Activated CD4-positive, alpha-beta T cell treated with anti-CD3 and anti-CD28 coated beads, Interleukin-2, amount 50 U/mL, for 4 hours (primary cell): ENCODE data around the gene LTBP1.

Source experiments
- DNase-seq, 2 experiments: peaks; one replicate each; pipeline ENCODE4 v3.0.0-alpha.2; 2020

LTBP1 gene

GRCh38 chr2:33321876-33322483 lies 375.2 kb downstream of the LTBP1 start:
- no peak for DNase-seq

- DNase-seq, result no peak
Measured at GRCh38 chr2:33322612-33323011, 375.9 kb downstream of the LTBP1 start.

- no peak for DNase-seq
Measured at GRCh38 chr2:33323957-33324356, 377.2 kb downstream of the LTBP1 start.

GRCh38 chr2:33326100-33326499 lies 379.3 kb downstream of the LTBP1 start:
- no peak for DNase-seq

GRCh38 chr2:33333433-33333832 lies 386.7 kb downstream of the LTBP1 start:
- DNase-seq, result no peak

DNA sequence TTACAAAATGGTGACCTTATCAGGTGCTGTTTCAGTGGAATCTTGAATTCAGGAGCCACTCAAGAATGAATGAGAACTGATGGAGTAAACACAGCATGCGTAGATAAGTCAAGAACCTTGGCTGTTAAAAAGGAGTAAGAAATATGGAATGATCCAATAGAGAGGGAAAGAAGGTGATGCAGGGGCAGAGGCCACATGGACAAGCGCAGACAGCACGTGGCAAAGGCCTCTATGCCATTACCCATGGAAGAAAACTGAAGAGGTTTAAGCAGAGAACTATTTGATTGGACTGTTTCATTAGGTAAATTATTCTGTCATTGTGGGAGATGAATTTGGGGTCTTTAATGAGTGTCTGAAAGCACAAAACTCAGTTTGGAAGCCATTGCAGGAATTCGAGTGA lies 387.3 kb downstream of the LTBP1 start:
- no peak for DNase-seq

DNA sequence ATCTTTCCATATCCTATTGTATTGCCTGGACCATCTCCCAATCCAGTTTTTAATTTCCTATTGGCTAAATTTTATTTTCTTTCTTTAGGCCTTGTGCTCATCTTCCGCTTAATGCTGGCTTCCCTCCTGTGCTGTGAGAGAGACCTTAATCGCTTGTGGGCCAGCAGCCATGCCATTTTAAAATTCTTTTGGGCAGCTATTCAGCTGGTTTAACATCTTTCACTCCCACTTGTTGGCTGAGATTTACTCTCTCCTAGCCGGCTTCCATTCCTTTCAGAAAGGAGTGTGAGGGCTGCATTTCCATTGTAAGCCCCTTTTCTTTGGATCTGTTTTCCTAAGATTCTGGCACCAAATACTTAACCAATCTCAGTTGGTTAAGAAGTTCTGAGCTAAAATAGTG lies 388.8 kb downstream of the LTBP1 start:
- no peak for DNase-seq

- no peak for DNase-seq
Measured at GRCh38 chr2:33336036-33336625, 389.4 kb downstream of the LTBP1 start.

DNA sequence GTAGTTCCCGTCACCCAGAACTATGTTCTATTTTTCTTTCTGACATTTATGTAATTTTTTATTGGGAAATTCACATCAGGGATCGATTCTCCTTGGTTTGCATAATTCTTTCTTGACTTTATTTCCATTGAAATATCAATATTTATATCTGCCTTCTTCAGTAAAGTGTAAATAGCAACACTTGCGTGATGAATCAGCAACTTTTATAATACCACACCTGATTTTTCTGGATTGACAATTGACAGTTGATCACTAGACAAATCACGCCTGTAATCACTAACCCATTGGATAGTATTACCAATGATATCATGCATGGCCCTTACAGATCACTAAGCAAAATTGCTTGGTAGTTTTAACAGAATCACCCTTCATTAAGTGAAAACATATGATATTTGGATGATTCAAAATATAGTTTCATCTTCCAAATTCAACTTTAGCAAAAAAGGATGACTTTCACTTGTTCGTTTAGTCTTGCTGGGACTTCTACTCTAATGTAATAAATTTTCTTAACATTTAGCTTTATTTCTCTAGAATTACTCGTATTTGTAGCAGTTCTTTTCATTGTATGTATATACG lies 390.7 kb downstream of the LTBP1 start:
- no peak for DNase-seq

- DNase-seq, result no peak
Measured at GRCh38 chr2:33337981-33338380, 391.2 kb downstream of the LTBP1 start.

- DNase-seq, result no peak
Measured at GRCh38 chr2:33339269-33339668, 392.5 kb downstream of the LTBP1 start.

DNA sequence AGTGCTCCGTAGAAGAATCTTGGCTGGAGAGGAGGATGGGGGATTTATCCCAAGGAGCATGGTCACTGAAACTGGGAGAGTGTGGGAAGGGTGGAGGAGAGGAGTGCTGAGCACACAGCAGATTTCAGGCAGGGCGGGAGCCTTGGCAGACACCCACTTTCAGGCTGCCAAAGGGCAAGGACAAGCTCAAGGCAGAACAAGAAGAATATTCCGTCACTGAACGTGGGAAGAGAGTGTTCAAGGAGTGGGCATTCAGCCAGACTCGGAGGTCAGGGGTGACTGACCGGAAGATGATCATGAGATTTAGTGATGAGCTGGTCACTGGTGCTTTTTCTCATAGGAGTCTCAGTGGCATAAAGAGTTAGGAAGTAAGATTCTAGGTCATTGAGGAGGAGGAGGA lies 393.5 kb downstream of the LTBP1 start:
- DNase-seq, result no peak

GRCh38 chr2:33342171-33342570 lies 395.4 kb downstream of the LTBP1 start:
- no peak for DNase-seq

- no peak for DNase-seq
Measured at GRCh38 chr2:33342705-33343104, 396.0 kb downstream of the LTBP1 start.

GRCh38 chr2:33343387-33343895 lies 396.7 kb downstream of the LTBP1 start:
- DNase-seq, result no peak

GRCh38 chr2:33344230-33344629 lies 397.5 kb downstream of the LTBP1 start:
- DNase-seq, result no peak

GRCh38 chr2:33347856-33348255 lies 401.1 kb downstream of the LTBP1 start:
- DNase-seq, result no peak

DNA sequence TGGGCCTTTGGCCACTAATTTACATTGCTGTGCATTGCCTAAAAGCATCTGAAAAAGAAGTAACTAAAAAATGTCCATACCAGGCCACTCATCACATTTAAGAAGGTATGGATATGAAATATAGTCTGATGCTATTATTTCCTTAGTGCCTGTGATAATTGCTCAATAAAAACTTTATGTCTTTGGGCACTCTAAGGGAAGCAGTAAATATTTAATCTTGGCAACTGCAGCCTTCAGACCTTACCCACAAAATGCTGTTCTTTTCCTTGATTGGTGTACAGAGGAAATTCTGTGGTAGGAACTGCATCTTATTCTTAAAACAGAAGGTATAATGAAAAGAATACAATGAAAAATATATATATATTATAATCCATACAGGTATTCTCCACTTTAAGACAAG lies 403.9 kb downstream of the LTBP1 start:
- no peak for DNase-seq

- no peak for DNase-seq
Measured at GRCh38 chr2:33351781-33352180, 405.0 kb downstream of the LTBP1 start.

DNA sequence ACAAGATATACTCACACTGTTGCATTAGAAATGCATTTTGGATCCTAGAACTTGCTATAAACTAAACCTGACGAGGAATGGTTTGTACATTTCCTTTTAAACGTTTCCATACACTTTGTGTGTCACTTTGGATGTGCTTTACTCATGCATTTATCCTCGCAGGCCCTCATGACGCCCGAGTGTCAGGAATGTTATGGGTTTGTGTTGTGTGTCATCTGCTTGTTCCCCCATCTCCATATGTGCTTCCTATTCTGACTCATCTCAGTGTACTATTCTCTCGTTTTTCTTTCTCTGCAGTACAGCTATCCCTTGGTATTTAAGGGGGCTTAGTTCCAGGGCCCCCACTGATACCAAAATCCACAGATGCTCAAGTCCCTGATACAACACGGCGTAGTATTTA lies 408.2 kb downstream of the LTBP1 start:
- DNase-seq, result no peak

DNA sequence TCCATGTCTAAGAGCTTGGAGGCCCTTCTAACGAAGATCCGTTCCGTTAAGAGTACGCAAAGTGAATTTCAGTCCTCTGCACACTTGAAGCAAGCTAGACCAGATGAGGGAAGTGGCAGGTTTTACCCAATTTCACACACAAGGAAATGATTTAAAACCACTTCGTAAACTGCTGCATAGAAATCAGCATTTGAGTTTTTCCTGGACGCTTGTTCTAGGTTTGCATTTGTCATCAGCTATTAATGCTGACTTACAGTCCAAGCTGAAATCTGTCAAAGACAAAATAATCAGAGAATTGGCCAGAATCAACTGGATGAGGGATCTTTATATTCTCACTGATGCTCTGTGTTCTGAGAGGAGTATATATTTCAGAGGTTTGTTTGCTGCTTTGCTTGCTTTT lies 412.1 kb downstream of the LTBP1 start:
- no peak for DNase-seq

DNA sequence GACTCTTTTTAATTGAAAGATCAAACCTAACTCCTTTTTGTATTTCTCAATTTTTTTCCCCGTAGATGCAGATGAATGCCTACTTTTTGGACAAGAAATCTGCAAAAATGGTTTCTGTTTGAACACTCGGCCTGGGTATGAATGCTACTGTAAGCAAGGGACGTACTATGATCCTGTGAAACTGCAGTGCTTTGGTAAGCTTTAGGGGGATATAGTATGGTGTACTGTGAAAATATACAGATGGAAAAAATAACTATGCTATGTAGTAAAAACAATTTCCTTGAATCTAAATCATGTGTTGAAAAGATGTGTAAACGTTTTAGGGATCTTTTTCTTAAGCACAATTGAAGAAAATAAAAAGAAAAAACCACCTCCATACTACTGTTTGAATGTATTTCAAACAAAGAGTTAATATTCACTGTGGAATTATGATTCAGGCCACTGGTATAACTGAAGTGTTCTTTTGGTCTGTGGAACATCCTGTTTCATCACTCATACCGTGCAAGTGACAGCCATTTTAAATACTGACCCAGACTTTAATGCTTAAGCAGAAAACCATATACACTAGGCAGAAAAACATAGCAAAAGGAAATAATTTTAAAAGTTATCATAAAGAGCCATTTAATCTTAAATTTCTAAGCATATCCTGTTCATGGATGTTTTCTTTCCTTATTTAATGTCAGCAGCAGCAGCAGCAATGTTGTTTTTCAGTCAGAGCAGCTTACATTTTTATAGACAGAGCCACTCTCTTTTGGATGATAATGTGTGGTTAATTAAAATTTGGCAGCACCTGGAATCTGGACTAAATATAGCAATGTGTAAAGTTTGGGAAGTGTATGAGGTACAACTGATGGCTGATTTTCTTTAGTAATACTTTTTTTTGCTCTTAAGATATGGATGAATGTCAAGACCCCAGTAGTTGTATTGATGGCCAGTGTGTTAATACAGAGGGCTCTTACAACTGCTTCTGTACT lies 416.9 kb downstream of the LTBP1 start:
- DNase-seq, result no peak

DNA sequence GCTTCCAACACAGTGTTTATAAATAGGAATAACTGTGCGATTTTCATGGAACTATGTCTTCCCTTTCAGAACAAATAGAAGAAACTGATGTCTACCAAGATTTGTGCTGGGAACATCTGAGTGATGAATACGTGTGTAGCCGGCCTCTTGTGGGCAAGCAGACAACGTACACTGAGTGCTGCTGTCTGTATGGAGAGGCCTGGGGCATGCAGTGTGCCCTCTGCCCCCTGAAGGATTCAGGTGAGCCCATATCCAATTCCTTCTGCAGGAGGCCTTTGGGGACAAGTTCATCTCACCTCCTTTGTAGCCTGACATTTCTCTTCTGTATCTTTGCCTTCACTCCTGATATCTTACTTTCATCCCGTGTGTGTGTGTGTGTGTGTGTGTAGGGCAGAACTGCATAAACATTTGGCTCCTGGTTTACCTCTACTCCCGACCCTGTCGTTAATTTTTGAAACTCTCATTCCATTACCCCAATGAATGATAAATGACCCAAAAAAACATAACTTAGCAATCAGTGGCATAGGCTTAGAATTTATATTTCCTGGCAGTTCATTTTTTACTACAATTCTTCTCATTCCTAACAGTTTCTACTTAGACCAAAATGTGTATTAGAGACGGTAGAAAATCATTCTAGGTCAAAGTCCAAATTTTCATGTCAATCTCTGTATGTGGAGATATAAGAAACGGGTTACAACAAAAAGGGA lies 418.7 kb downstream of the LTBP1 start:
- no peak for DNase-seq
